ENCODE results near the gene CABCOCO1. TPM values are rescaled to one million over a fixed set of nuclear protein-coding genes. Genes with fewer than 3 reads are reported as not detected.

The CABCOCO1 gene, protein sequence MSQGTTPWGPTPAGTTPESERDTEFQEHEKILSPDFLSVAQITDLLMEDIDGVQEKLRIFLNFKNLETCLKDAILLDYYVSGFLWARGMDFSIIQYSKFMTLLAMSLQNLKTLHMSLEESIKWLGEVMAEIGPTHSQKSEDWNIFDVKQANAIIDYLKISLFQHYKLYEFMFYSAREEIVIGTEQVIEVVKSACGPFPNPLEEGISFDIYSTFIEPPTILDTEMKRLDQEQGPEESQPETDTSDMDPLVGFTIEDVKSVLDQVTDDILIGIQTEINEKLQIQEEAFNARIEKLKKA
- not detected in 2 replicates for polyA plus RNA-seq

DNA sequence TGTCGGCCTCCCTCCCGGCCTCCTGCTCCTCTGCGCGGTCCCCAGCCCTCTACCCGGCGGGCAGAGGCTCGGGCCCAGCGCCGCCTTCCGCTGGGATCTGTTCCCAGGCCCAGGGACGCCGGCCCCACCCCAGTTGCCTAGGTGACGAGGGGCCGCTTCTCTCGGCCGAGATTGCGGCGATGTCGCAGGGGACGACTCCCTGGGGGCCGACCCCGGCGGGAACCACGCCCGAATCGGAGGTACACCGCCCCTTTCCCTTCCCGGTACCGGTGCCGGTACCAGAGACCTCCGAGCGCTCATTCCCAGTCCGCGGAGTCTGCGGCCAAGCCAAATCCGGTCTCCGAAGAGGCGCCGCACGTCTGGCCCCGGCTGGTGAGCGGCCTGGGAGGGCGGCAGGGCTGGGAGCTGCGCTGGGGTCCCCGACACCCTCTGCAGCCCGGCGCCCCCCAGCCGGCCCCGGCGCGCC lies at the start of gene CABCOCO1:
Gene CABCOCO1, plus strand, starts transcription at position 136 of the 466 bp plus-strand sequence. Its CDS starts 44 bp downstream, at position 180.

Other genes starting within 250 kb of the CABCOCO1 start
- not detected in 2 replicates for gene TMEM26, start 209.5 kb upstream of the CABCOCO1 start, polyA plus RNA-seq
- 0.39 and 4.5 TPM in 2 replicates for gene ARID5B, start 238.8 kb downstream of the CABCOCO1 start, polyA plus RNA-seq

All from Purkinje cell (primary cell).